ENCODE results near the gene SUPT3H.

The SUPT3H gene

GRCh38 chr6:44967481-44967880 is 410.3 kb downstream of the SUPT3H start:
- TF ChIP-seq GATA2 (IDR thresholded peaks at IDR 0.05; ENCODE audit: low read depth, low read length) (no peak), GATA3 (IDR thresholded peaks at IDR 0.05; ENCODE audit: low read depth, low read length) (no peak)

- TF ChIP-seq GATA2 (IDR thresholded peaks at IDR 0.05; ENCODE audit: low read depth, low read length) (no peak), GATA3 (IDR thresholded peaks at IDR 0.05; ENCODE audit: low read depth, low read length) (no peak)
Observed at GRCh38 chr6:44966449-44967092, 411.2 kb downstream of the SUPT3H start.

- TF ChIP-seq GATA3 (IDR thresholded peaks at IDR 0.05; ENCODE audit: low read depth, low read length) (no peak), GATA2 (IDR thresholded peaks at IDR 0.05; ENCODE audit: low read depth, low read length) (no peak)
Observed at GRCh38 chr6:44965708-44966107, 412.0 kb downstream of the SUPT3H start.

GRCh38 chr6:44960898-44961297 is 416.8 kb downstream of the SUPT3H start:
- TF ChIP-seq GATA2 (IDR thresholded peaks at IDR 0.05; ENCODE audit: low read depth, low read length) (no peak), GATA3 (IDR thresholded peaks at IDR 0.05; ENCODE audit: low read depth, low read length) (no peak)

- TF ChIP-seq GATA3 (IDR thresholded peaks at IDR 0.05; ENCODE audit: low read depth, low read length) = no peak
- TF ChIP-seq GATA2 (IDR thresholded peaks at IDR 0.05; ENCODE audit: low read depth, low read length) = no peak
Observed at GRCh38 chr6:44959651-44960050, 418.1 kb downstream of the SUPT3H start.

- no peak for TF ChIP-seq GATA3 (IDR thresholded peaks at IDR 0.05; ENCODE audit: low read depth, low read length)
- no peak for TF ChIP-seq GATA2 (IDR thresholded peaks at IDR 0.05; ENCODE audit: low read depth, low read length)
Observed at GRCh38 chr6:44957156-44957555, 420.6 kb downstream of the SUPT3H start.

- TF ChIP-seq GATA2 (IDR thresholded peaks at IDR 0.05; ENCODE audit: low read depth, low read length) (no peak), GATA3 (IDR thresholded peaks at IDR 0.05; ENCODE audit: low read depth, low read length) (no peak)
Observed at GRCh38 chr6:44956396-44956795, 421.3 kb downstream of the SUPT3H start.

GRCh38 chr6:44955145-44955544 is 422.6 kb downstream of the SUPT3H start:
- TF ChIP-seq GATA3 (IDR thresholded peaks at IDR 0.05; ENCODE audit: low read depth, low read length) = no peak
- no peak for TF ChIP-seq GATA2 (IDR thresholded peaks at IDR 0.05; ENCODE audit: low read depth, low read length)

- TF ChIP-seq GATA3 (IDR thresholded peaks at IDR 0.05; ENCODE audit: low read depth, low read length) (no peak), GATA2 (IDR thresholded peaks at IDR 0.05; ENCODE audit: low read depth, low read length) (no peak)
Observed at GRCh38 chr6:44954281-44954680, 423.5 kb downstream of the SUPT3H start.

GRCh38 chr6:44951253-44951747 is 426.4 kb downstream of the SUPT3H start:
- TF ChIP-seq GATA3 (IDR thresholded peaks at IDR 0.05; ENCODE audit: low read depth, low read length) = no peak
- TF ChIP-seq GATA2 (IDR thresholded peaks at IDR 0.05; ENCODE audit: low read depth, low read length) = no peak

- TF ChIP-seq GATA2 (IDR thresholded peaks at IDR 0.05; ENCODE audit: low read depth, low read length) (no peak), GATA3 (IDR thresholded peaks at IDR 0.05; ENCODE audit: low read depth, low read length) (no peak)
Observed at GRCh38 chr6:44949596-44950201, 428.0 kb downstream of the SUPT3H start.

GRCh38 chr6:44943541-44943940 is 434.2 kb downstream of the SUPT3H start:
- TF ChIP-seq GATA2 (IDR thresholded peaks at IDR 0.05; ENCODE audit: low read depth, low read length) (no peak), GATA3 (IDR thresholded peaks at IDR 0.05; ENCODE audit: low read depth, low read length) (no peak)

GRCh38 chr6:44942798-44943197 is 434.9 kb downstream of the SUPT3H start:
- no peak for TF ChIP-seq GATA2 (IDR thresholded peaks at IDR 0.05; ENCODE audit: low read depth, low read length)
- TF ChIP-seq GATA3 (IDR thresholded peaks at IDR 0.05; ENCODE audit: low read depth, low read length) = no peak

- TF ChIP-seq GATA3 (IDR thresholded peaks at IDR 0.05; ENCODE audit: low read depth, low read length) (no peak), GATA2 (IDR thresholded peaks at IDR 0.05; ENCODE audit: low read depth, low read length) (no peak)
Observed at GRCh38 chr6:44942201-44942600, 435.5 kb downstream of the SUPT3H start.

GRCh38 chr6:44940367-44940766 is 437.4 kb downstream of the SUPT3H start:
- TF ChIP-seq GATA2 (IDR thresholded peaks at IDR 0.05; ENCODE audit: low read depth, low read length) (no peak), GATA3 (IDR thresholded peaks at IDR 0.05; ENCODE audit: low read depth, low read length) (no peak)
